CD4-positive, alpha-beta T cell treated with Interleukin-4 for 4 hours (primary cell): ENCODE data around the gene SLC6A17.
A peak's percentile ranks its signal among the peaks of the same experiment; 100 is the strongest.

Experiments
- DNase-seq: peaks from one replicate; pipeline ENCODE4 v3.0.0-alpha.2; 2020

The SLC6A17 gene

GRCh38 chr1:110176299-110176956 lies 26.1 kb downstream of the SLC6A17 start:
- no peak for DNase-seq

- DNase-seq: no peak
These were observed 27.5 kb downstream of the SLC6A17 start for GRCh38 chr1:110177775-110178174.

GRCh38 chr1:110183642-110184167 lies 33.4 kb downstream of the SLC6A17 start:
- no peak for DNase-seq

- DNase-seq: no peak
These were observed 34.2 kb downstream of the SLC6A17 start for GRCh38 chr1:110184446-110184845.

GRCh38 chr1:110185181-110185580 lies 34.9 kb downstream of the SLC6A17 start:
- no peak for DNase-seq

GRCh38 chr1:110186558-110186957 lies 36.3 kb downstream of the SLC6A17 start:
- no peak for DNase-seq

- no peak for DNase-seq
These were observed 37.0 kb downstream of the SLC6A17 start for GRCh38 chr1:110187139-110187890.

GRCh38 chr1:110188035-110188618 lies 37.8 kb downstream of the SLC6A17 start:
- no peak for DNase-seq

- no peak for DNase-seq
These were observed 38.9 kb downstream of the SLC6A17 start for GRCh38 chr1:110189181-110189580.

- DNase-seq: no peak
These were observed 40.1 kb downstream of the SLC6A17 start for GRCh38 chr1:110190282-110190929.

- DNase-seq: no peak
These were observed 42.2 kb downstream of the SLC6A17 start for GRCh38 chr1:110192541-110192940.

GRCh38 chr1:110195196-110195595 lies 44.9 kb downstream of the SLC6A17 start:
- no peak for DNase-seq

- DNase-seq: peak; percentile 71
These were observed 46.8 kb downstream of the SLC6A17 start for GRCh38 chr1:110196917-110197765.

- no peak for DNase-seq
These were observed 47.8 kb downstream of the SLC6A17 start for GRCh38 chr1:110197905-110198629.

GRCh38 chr1:110198746-110199145 lies 48.5 kb downstream of the SLC6A17 start:
- no peak for DNase-seq

- no peak for DNase-seq
These were observed 49.9 kb downstream of the SLC6A17 start for GRCh38 chr1:110200190-110200589.

GRCh38 chr1:110200666-110201065 lies 50.4 kb downstream of the SLC6A17 start:
- no peak for DNase-seq

- DNase-seq: no peak
These were observed 51.0 kb downstream of the SLC6A17 start for GRCh38 chr1:110201157-110201825.

GRCh38 chr1:110203021-110203661 lies 52.8 kb downstream of the SLC6A17 start:
- peak; percentile 76 for DNase-seq

GRCh38 chr1:110205156-110205555 lies 54.9 kb downstream of the SLC6A17 start:
- no peak for DNase-seq
